ENCODE measurements around the gene PACRG. TPM values are rescaled to one million over a fixed set of nuclear protein-coding genes. Genes with fewer than 3 reads are reported as not detected.

PACRG gene
- total and polyA plus RNA-seq, 10 of the 15 experiments (the other 5 are each of a cell fraction or from before 2014, with no cell fraction given): not detected

DNA sequence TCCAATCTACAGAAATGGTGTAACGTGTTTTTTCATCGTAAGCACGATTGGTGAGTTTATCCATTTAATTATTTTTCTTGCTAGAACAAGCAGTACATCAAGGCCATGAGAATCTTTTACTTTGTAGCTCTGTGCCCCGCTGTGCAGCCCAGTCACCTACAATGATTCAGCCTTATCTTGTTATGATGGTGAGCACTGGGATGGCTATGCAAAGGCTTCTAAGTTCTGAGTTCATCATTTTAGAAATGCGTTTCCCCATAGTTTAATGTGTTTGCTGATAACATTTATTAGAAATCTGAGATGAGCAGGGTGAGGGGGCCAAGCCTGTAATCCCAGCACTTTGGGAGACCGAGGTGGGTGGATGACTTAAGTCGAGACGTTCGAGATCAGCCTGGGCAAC lies 575.0 kb downstream of the PACRG start:
- no peak overlapping the region for H3K27ac ChIP-seq (ENCODE audit: control insufficient read depth, insufficient read depth)
- H3K4me2 ChIP-seq (ENCODE audit: control insufficient read depth, insufficient read depth): no peak overlapping the region
- SMC1A ChIA-PET (ENCODE audit: uncharacterized antibody, unreplicated experiment): no interaction called here
- no peaks in the 10 kb centered on the region for H4K20me1 ChIP-seq (ENCODE audit: control insufficient read depth, insufficient read depth)
- no peaks in the 10 kb centered on the region for H3K4me1 ChIP-seq (ENCODE audit: control insufficient read depth, insufficient read depth, low read length)
- FAIRE-seq (no peak), DNase-seq (ENCODE audit: low read depth, low spot score) (no peak), ATAC-seq (no peak)
- no peaks in the 10 kb centered on the region for H3K9me3 ChIP-seq (replicated peaks; ENCODE audit: control insufficient read depth, insufficient read depth, low read length)
- H3K4me3 ChIP-seq: no peak overlapping the region
- H3K27me3 ChIP-seq (replicated peaks in 1 of 2; ENCODE audit: control insufficient read depth in 2 of 2, insufficient read depth in 2 of 2, low read length in 1 of 2): no peaks in the 10 kb centered on the region
- H3K79me2 ChIP-seq (ENCODE audit: control insufficient read depth, insufficient read depth, low read length): no peaks in the 10 kb centered on the region
- TF ChIP-seq CHD2 (IDR thresholded peaks at IDR 0.05; ENCODE audit: borderline replicate concordance, low read depth, low read length) (no peak), EED (IDR thresholded peaks at IDR 0.05; ENCODE audit: low read depth) (no peak), GABPA (IDR thresholded peaks at IDR 0.05; ENCODE audit: low read depth) (no peak), BHLHE40 (IDR thresholded peaks at IDR 0.05; ENCODE audit: borderline replicate concordance in 1 of 2, low read depth in 2 of 2, low read length in 1 of 2) (no peak), FOS (IDR thresholded peaks at IDR 0.05; ENCODE audit: borderline replicate concordance, extremely low read depth, insufficient read length) (no peak), POLR2AphosphoS2 (IDR thresholded peaks at IDR 0.05; ENCODE audit: low read depth, low read length) (no peak), POLR2A (IDR thresholded peaks at IDR 0.05; ENCODE audit: low read depth, low read length) (no peak), WRNIP1 (IDR thresholded peaks at IDR 0.05; ENCODE audit: borderline replicate concordance, low read depth, low read length) (no peak), ZNF384 (IDR thresholded peaks at IDR 0.05; ENCODE audit: borderline replicate concordance, low read depth, low read length) (no peak), TBL1XR1 (IDR thresholded peaks at IDR 0.05; ENCODE audit: low read depth, low read length) (no peak), TAF1 (IDR thresholded peaks at IDR 0.05; ENCODE audit: borderline replicate concordance, low read depth, low read length) (no peak), SPI1 (IDR thresholded peaks at IDR 0.05; ENCODE audit: borderline replicate concordance, insufficient read depth, low read depth, low read length) (no peak), IRF3 (IDR thresholded peaks at IDR 0.05) (no peak), ZNF592 (IDR thresholded peaks at IDR 0.05) (no peak), MTA3 (IDR thresholded peaks at IDR 0.05; ENCODE audit: borderline replicate concordance, low read length) (no peak)
- TF ChIP-seq, protein P1, sequence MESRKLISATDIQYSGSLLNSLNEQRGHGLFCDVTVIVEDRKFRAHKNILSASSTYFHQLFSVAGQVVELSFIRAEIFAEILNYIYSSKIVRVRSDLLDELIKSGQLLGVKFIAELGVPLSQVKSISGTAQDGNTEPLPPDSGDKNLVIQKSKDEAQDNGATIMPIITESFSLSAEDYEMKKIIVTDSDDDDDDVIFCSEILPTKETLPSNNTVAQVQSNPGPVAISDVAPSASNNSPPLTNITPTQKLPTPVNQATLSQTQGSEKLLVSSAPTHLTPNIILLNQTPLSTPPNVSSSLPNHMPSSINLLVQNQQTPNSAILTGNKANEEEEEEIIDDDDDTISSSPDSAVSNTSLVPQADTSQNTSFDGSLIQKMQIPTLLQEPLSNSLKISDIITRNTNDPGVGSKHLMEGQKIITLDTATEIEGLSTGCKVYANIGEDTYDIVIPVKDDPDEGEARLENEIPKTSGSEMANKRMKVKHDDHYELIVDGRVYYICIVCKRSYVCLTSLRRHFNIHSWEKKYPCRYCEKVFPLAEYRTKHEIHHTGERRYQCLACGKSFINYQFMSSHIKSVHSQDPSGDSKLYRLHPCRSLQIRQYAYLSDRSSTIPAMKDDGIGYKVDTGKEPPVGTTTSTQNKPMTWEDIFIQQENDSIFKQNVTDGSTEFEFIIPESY (IDR thresholded peaks at IDR 0.05): no peak
- CTCF ChIA-PET: no interaction called here
- WGBS (ENCODE audit: insufficient coverage, insufficient replicate concordance, low lambda C conversion rate, missing lambda C conversion rate): 26% methylated on average over 9 of the region's 9 CpGs
- BruUV-seq (replicated peaks): no TSS peak
- H3K9ac ChIP-seq (ENCODE audit: control insufficient read depth, insufficient read depth, low read length): no peak overlapping the region
- POLR2A ChIA-PET: no interaction called here
- RAD21 ChIA-PET (ENCODE audit: unreplicated experiment): no interaction called here
- H2AFZ ChIP-seq (ENCODE audit: control insufficient read depth, low read depth, low read length): no peak overlapping the region
- intact Hi-C loops (cut with micrococcal nuclease; ENCODE audit: unreplicated experiment) (no loop called here), in situ Hi-C loops (cut with MboI) (no loop called here)
- H3K36me3 ChIP-seq (ENCODE audit: control insufficient read depth in 2 of 2, insufficient read depth in 2 of 2, low read length in 1 of 2): no peaks in the 10 kb centered on the region
